A549 (cell line): ENCODE measurements around the gene RGMB. TPM values are rescaled to one million over a fixed set of nuclear protein-coding genes. Genes with fewer than 3 reads are reported as not detected.

Experiments used
- ATAC-seq, 2 experiments: fragments of 200-7000 bp in 1 of 2; fragments of >200 bp in 1 of 2; cut with Nextera tagmentation in 1 of 2; cut with Tn5 transposase in 1 of 2; 3 replicates each; pipeline versions ENCODE4 v1.8.0 to v1.9.1; 2018 to 2020; ENCODE audit warnings: mild to moderate bottlenecking in 1 of 2, moderate library complexity in 1 of 2
- CTCF ChIA-PET: fragments of 300-600 bp; sonication (Branson Sonifier 250); formaldehyde crosslinking; extraction: SDS; loops from one replicate; lab custom pipeline; 2021; ENCODE audit warnings: antibody characterized with exemption, inconsistent platforms; lab: Yijun Ruan, JAX
- POLR2A ChIA-PET: fragments of 350-600 bp; formaldehyde crosslinking; extraction: SDS; loops from one replicate; lab custom pipeline; 2021; ENCODE audit warnings: antibody characterized with exemption, inconsistent platforms; lab: Yijun Ruan, JAX
- DNase-seq, 2 experiments: peaks; one replicate each; pipeline versions ENCODE4 v3.0.0 to v3.0.0-alpha.2; 2011 to 2016; ENCODE audit warnings: low read depth in 1 of 2, low spot score in 1 of 2
- FAIRE-seq: peaks from 2 replicates; lab custom pipeline; 2011; peaks lifted over from hg19 to GRCh38; lab: Jason Lieb, UNC
- H3K27ac ChIP-seq, 2 experiments: fragments of >200 bp; sonication (Bioruptor Twin); formaldehyde crosslinking; 3 replicates each; pipeline ENCODE4 v1.5.1; 2016 to 2017
- H3K4me1 ChIP-seq: fragments of >200 bp; sonication (Bioruptor Twin); formaldehyde crosslinking; 3 replicates; pipeline ENCODE4 v1.6.1; 2016
- H3K4me2 ChIP-seq: fragments of >200 bp; sonication (Bioruptor Twin); formaldehyde crosslinking; 3 replicates; pipeline ENCODE4 v1.6.1; 2016
- H3K4me3 ChIP-seq: fragments of >200 bp; sonication (Bioruptor Twin); formaldehyde crosslinking; 3 replicates; pipeline ENCODE4 v1.5.1; 2016
- H3K9me3 ChIP-seq: fragments of >200 bp; sonication (Bioruptor Twin); formaldehyde crosslinking; 3 replicates; pipeline ENCODE4 v1.6.1; 2016
- BCL3 ChIP-seq: fragments of >200 bp; sonication (Bioruptor Twin); formaldehyde crosslinking; IDR thresholded peaks from 3 replicates; pipeline ENCODE4 v1.6.1; 2016
- EHMT2 ChIP-seq: fragments of 200-600 bp; sonication (generic); IDR thresholded peaks from 2 replicates; pipeline ENCODE4 v1.6.1; 2016; ENCODE audit warnings: antibody characterized with exemption, low read depth, mild to moderate bottlenecking, moderate library complexity
- ELK1 ChIP-seq: fragments of 150-350 bp; IDR thresholded peaks from 2 replicates; pipeline ENCODE4 v1.6.1; 2014; ENCODE audit warnings: low read depth, mild to moderate bottlenecking, low read length
- EP300 ChIP-seq, 2 experiments: fragments of >200 bp; sonication (Bioruptor Twin); formaldehyde crosslinking; IDR thresholded peaks; 2 replicates in 1 of 2; 3 replicates in 1 of 2; pipeline ENCODE4 v1.6.1; 2016 to 2017
- FOSB ChIP-seq: fragments of 250-450 bp; sonication (Bioruptor Pico); IDR thresholded peaks from 2 replicates; pipeline ENCODE4 v1.5.0; 2020; ENCODE audit warnings: mild to moderate bottlenecking, moderate library complexity
- GATA3 ChIP-seq: IDR thresholded peaks from 2 replicates; pipeline ENCODE4 v1.6.1; 2012; ENCODE audit warnings: borderline replicate concordance
- HEYL ChIP-seq: fragments of 250-450 bp; sonication (Bioruptor Pico); IDR thresholded peaks from 2 replicates; pipeline ENCODE4 v1.8.0; 2021; ENCODE audit warnings: mild to moderate bottlenecking, moderate library complexity
- HMGXB4 ChIP-seq: fragments of 250-450 bp; sonication (Bioruptor Pico); IDR thresholded peaks from 2 replicates; pipeline ENCODE4 v1.5.0; 2021; ENCODE audit warnings: mild to moderate bottlenecking, moderate library complexity, borderline replicate concordance
- JUN ChIP-seq, 2 experiments: fragments of >200 bp; sonication (Bioruptor Twin); formaldehyde crosslinking; IDR thresholded peaks; 2 replicates in 1 of 2; 3 replicates in 1 of 2; pipeline ENCODE4 v1.6.1; 2016 to 2017
- KDM1A ChIP-seq: fragments of 200-600 bp; sonication (generic); IDR thresholded peaks from 2 replicates; pipeline ENCODE4 v1.6.1; 2016; ENCODE audit warnings: low read depth, mild to moderate bottlenecking
- KDM5A ChIP-seq: fragments of 200-600 bp; sonication (generic); IDR thresholded peaks from 2 replicates; pipeline ENCODE4 v1.6.1; 2016; ENCODE audit warnings: antibody characterized with exemption, mild to moderate bottlenecking
- MYC ChIP-seq: IDR thresholded peaks from 2 replicates; pipeline ENCODE4 v1.6.1; 2012; ENCODE audit warnings: mild to moderate bottlenecking, inconsistent platforms, low read length, improper control_type of control experiment, borderline replicate concordance
- NR3C1 ChIP-seq: fragments of >200 bp; sonication (Bioruptor Twin); formaldehyde crosslinking; IDR thresholded peaks from 3 replicates; pipeline ENCODE4 v1.6.1; 2017
- PHF8 ChIP-seq: fragments of 200-600 bp; sonication (generic); IDR thresholded peaks from 2 replicates; pipeline ENCODE4 v1.6.1; 2016; ENCODE audit warnings: low read depth, mild to moderate bottlenecking, antibody characterized with exemption, moderate library complexity, borderline replicate concordance
- REST ChIP-seq: fragments of 200-600 bp; sonication (generic); IDR thresholded peaks from 2 replicates; pipeline ENCODE4 v1.6.1; 2016; ENCODE audit warnings: antibody characterized with exemption, mild to moderate bottlenecking, moderate library complexity
- RFX5 ChIP-seq: fragments of 450-650 bp; IDR thresholded peaks from 2 replicates; pipeline ENCODE4 v1.7.1; 2014; ENCODE audit warnings: antibody characterized with exemption, mild to moderate bottlenecking, moderate library complexity
- SMC3 ChIP-seq: fragments of >200 bp; sonication (Bioruptor Twin); formaldehyde crosslinking; IDR thresholded peaks from 3 replicates; pipeline ENCODE4 v1.6.1; 2018; ENCODE audit warnings: inconsistent platforms
- whole genome bisulfite sequencing: methylation state at CpG from one replicate; pipeline ENCODE4 v1.1.6; 2017; ENCODE audit errors: missing lambda C conversion rate; 5-methylcytosine and 5-hydroxymethylcytosine counted together
- polyA plus RNA-seq, 4 experiments: library from polyadenylated mRNA; depleted of rRNA in 3 of 4; stranded (reverse); fragments of >200 nt; fragmentation: RNase III in 1 of 4; extraction: RNeasy Plus Mini Kit Qiagen cat#74134 plus additional on column Dnase treatment in 1 of 4; gene quantifications; 2 replicates in 3 of 4; 3 replicates in 1 of 4; pipeline ENCODE4 v1.2.3, GENCODE V29; 2011 to 2017

RGMB gene
- polyA plus RNA-seq, 2 of the 4 experiments (the other 2 are of a cell fraction) = 5.3 to 5.6 TPM

GRCh38 chr5:98727686-98728085 is 45.8 kb upstream of the RGMB start:
- DNase-seq (no peak), ATAC-seq (no peak), FAIRE-seq (no peak)
- Histone ChIP-seq H3K4me1 (no peaks in the 10 kb centered on the region), H3K27ac (no peak overlapping the region), H3K4me2 (no peak overlapping the region), H3K4me3 (no peak overlapping the region)
- 50% methylated on average over 5 of the region's 5 CpGs for WGBS
- ChIA-PET POLR2A (no interaction called here), CTCF (no interaction called here)
- TF ChIP-seq EHMT2 = no peak
- no peak for TF ChIP-seq BCL3
- no peak for TF ChIP-seq REST
- TF ChIP-seq KDM5A = no peak
- TF ChIP-seq HMGXB4 (CRISPR knock-in tag) = no peak
- TF ChIP-seq EP300 (IDR thresholded peaks at IDR 0.05) = no peak
- TF ChIP-seq SMC3 = no peak
- TF ChIP-seq RFX5 = no peak
- TF ChIP-seq PHF8 = no peak
- TF ChIP-seq, all 56 proteins: peak for 0
- H3K9me3 ChIP-seq = no peaks in the 10 kb centered on the region

- H3K27ac ChIP-seq = no peak overlapping the region
- ChIA-PET POLR2A (no interaction called here), CTCF (interaction anchor here (0.7 to 1.4 kb wide), 2 partner anchors 35 to 1198 kb away, joined by 3 read pairs; no protein-coding TSS in a partner anchor)
- ATAC-seq (no peak), DNase-seq (no peak), FAIRE-seq (no peak)
- H3K4me3 ChIP-seq = no peak overlapping the region
- H3K9me3 ChIP-seq = no peaks in the 10 kb centered on the region; the same call in 2 of the 3 replicates
- no peak for TF ChIP-seq KDM1A
- TF ChIP-seq RFX5 = no peak
- TF ChIP-seq JUN (IDR thresholded peaks at IDR 0.05) = no peak
- no peak for TF ChIP-seq HMGXB4 (CRISPR knock-in tag)
- TF ChIP-seq HEYL (CRISPR knock-in tag) = no peak
- TF ChIP-seq MYC = no peak
- TF ChIP-seq FOSB (CRISPR knock-in tag) = no peak
- TF ChIP-seq GATA3 = no peak
- no peak for TF ChIP-seq KDM5A
- no peak for TF ChIP-seq ELK1
- TF ChIP-seq NR3C1 = no peak
- no peak overlapping the region for H3K4me2 ChIP-seq
- H3K4me1 ChIP-seq = no peaks in the 10 kb centered on the region
Observed at GRCh38 chr5:98734646-98735045, 38.8 kb upstream of the RGMB start.
